Mesenchymal stem cell (in vitro differentiated cells and primary cell): Measurements from ENCODE around the gene BRCA1.

Source experiments
- DNase-seq: peaks from one replicate; pipeline ENCODE4 v3.0.0-alpha.2; 2013
- H2AFZ ChIP-seq: one replicate; pipeline ENCODE4 v1.6.1; 2013; ENCODE audit warnings: low read depth, mild to moderate bottlenecking, control low read depth, inconsistent platforms, low read length, moderate library complexity
- H2AK5ac ChIP-seq: 2 replicates; pipeline ENCODE4 v1.6.1; 2013; ENCODE audit warnings: low read length, moderate library complexity, mild to moderate bottlenecking, inconsistent platforms; ENCODE audit not compliant: severe bottlenecking
- H2BK120ac ChIP-seq: one replicate; pipeline ENCODE4 v1.6.1; 2013; ENCODE audit warnings: low read depth, mild to moderate bottlenecking, inconsistent platforms, low read length, moderate library complexity
- H2BK12ac ChIP-seq, 2 experiments: one replicate each; pipeline ENCODE4 v1.6.1; 2013; ENCODE audit warnings: inconsistent platforms in 2 of 2, low read length in 2 of 2, mild to moderate bottlenecking in 2 of 2, moderate library complexity in 2 of 2, control low read depth in 1 of 2
- H2BK15ac ChIP-seq: one replicate; pipeline ENCODE4 v1.6.1; 2013; ENCODE audit warnings: mild to moderate bottlenecking, low read depth, inconsistent platforms; ENCODE audit not compliant: poor library complexity, severe bottlenecking
- H2BK5ac ChIP-seq: 2 replicates; pipeline ENCODE4 v1.6.1; 2013; ENCODE audit warnings: low read depth, mild to moderate bottlenecking, low read length, control low read depth, inconsistent platforms; ENCODE audit not compliant: poor library complexity, severe bottlenecking
- H3K14ac ChIP-seq, 2 experiments: one replicate each; pipeline ENCODE4 v1.6.1; 2013; ENCODE audit warnings: inconsistent platforms in 2 of 2, low read length in 2 of 2, control low read depth in 1 of 2, mild to moderate bottlenecking in 1 of 2, moderate library complexity in 1 of 2
- H3K18ac ChIP-seq, 2 experiments: one replicate each; pipeline ENCODE4 v1.6.1; 2013; ENCODE audit warnings: inconsistent platforms in 2 of 2, low read length in 2 of 2, control low read depth in 1 of 2, low read depth in 1 of 2, mild to moderate bottlenecking in 1 of 2
- H3K23ac ChIP-seq, 2 experiments: one replicate each; pipeline ENCODE4 v1.6.1; 2013; ENCODE audit warnings: inconsistent platforms in 2 of 2, low read length in 2 of 2, mild to moderate bottlenecking in 2 of 2, moderate library complexity in 2 of 2, control low read depth in 1 of 2
- H3K27ac ChIP-seq: 2 replicates; pipeline ENCODE4 v1.5.1; 2013; ENCODE audit warnings: mild to moderate bottlenecking, moderate library complexity, low read length, control low read depth, inconsistent platforms; ENCODE audit not compliant: poor library complexity, severe bottlenecking
- H3K27me3 ChIP-seq, 2 experiments: 2 replicates each; pipeline versions ENCODE4 v1.6.1 to v1.7.0; 2013; ENCODE audit warnings: low read length in 2 of 2, mild to moderate bottlenecking in 2 of 2, moderate library complexity in 2 of 2, control low read depth in 1 of 2, inconsistent platforms in 1 of 2; ENCODE audit not compliant: control insufficient read depth in 1 of 2, insufficient read depth in 1 of 2
- H3K36me3 ChIP-seq, 2 experiments: 2 replicates each; pipeline versions ENCODE4 v1.6.1 to v1.7.0; 2013; ENCODE audit warnings: low read length in 2 of 2, control low read depth in 1 of 2, inconsistent platforms in 1 of 2, low read depth in 1 of 2, mild to moderate bottlenecking in 1 of 2; ENCODE audit not compliant: insufficient read depth in 2 of 2, control insufficient read depth in 1 of 2
- H3K4ac ChIP-seq, 2 experiments: one replicate each; pipeline ENCODE4 v1.6.1; 2013; ENCODE audit warnings: inconsistent platforms in 2 of 2, low read length in 2 of 2, mild to moderate bottlenecking in 2 of 2, moderate library complexity in 2 of 2, control low read depth in 1 of 2, low read depth in 1 of 2
- H3K4me1 ChIP-seq: 2 replicates; pipeline ENCODE4 v1.6.1; 2013; ENCODE audit warnings: low read depth, low read length, control low read depth; ENCODE audit not compliant: control insufficient read depth, insufficient read depth
- H3K4me2 ChIP-seq: 2 replicates; pipeline ENCODE4 v1.6.1; 2013; ENCODE audit warnings: low read length, mild to moderate bottlenecking, inconsistent platforms; ENCODE audit not compliant: poor library complexity, severe bottlenecking
- H3K4me3 ChIP-seq, 2 experiments: 2 replicates each; pipeline versions ENCODE4 v1.5.1 to v1.7.0; 2013; ENCODE audit warnings: low read length in 2 of 2, mild to moderate bottlenecking in 2 of 2, control low read depth in 1 of 2, low read depth in 1 of 2; ENCODE audit not compliant: insufficient read depth in 1 of 2
- H3K79me1 ChIP-seq: replicated peaks from 2 replicates; pipeline ENCODE4 v1.6.1; 2013; ENCODE audit warnings: mild to moderate bottlenecking, control low read depth, low read length, inconsistent platforms; ENCODE audit not compliant: poor library complexity, severe bottlenecking
- H3K9ac ChIP-seq: 2 replicates; pipeline ENCODE4 v1.7.0; 2013; ENCODE audit warnings: mild to moderate bottlenecking, low read length, moderate library complexity
- H3K9me3 ChIP-seq: 2 replicates; pipeline ENCODE4 v1.7.0; 2013; ENCODE audit warnings: mild to moderate bottlenecking, low read length; ENCODE audit not compliant: control insufficient read depth
- H4K8ac ChIP-seq: one replicate; pipeline ENCODE4 v1.6.1; 2013; ENCODE audit warnings: inconsistent platforms, mild to moderate bottlenecking, low read length, moderate library complexity
- H4K91ac ChIP-seq: one replicate; pipeline ENCODE4 v1.6.1; 2013; ENCODE audit warnings: mild to moderate bottlenecking, low read length, inconsistent platforms
- WGBS: methylation state at CpG from one replicate; pipeline ENCODE4 v1.1.7; 2013; ENCODE audit warnings: mixed read lengths; 5-methylcytosine and 5-hydroxymethylcytosine counted together

Gene BRCA1

DNA sequence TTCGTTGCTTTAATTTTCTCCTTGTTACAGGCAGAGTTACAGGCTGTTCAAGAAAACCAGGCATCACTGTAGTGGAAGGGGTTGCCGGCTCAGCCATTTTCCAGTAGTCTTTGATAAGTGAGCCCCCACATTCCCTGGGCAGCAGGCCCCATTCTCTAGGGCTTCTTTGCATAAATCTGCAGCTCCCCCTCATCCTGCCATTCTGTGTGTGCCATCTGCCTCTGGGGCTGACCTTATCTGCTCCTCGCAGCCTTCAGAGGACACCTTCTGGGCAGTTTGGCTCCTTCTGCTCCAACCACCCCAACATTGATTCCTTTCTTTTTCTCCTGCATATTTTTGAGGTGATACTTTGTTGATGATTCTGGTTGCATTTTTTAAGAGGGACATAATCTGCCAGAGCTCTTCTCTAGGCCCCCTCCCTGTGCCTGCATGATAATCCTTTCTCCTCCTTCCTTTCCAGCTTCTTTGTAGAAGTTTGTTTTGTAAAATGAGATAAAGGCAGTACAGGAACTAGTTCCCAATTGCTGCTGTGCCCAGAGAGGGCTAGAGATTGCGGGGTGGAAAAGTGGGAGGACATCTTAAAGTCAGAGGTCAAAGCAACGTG, 83.0 kb downstream of the BRCA1 start:
- no peak overlapping the region for H2BK15ac ChIP-seq
- no peak overlapping the region for H2AFZ ChIP-seq
- no peak overlapping the region for H2BK5ac ChIP-seq
- H2BK120ac ChIP-seq, result no peak overlapping the region
- no peak overlapping the region for H3K4ac ChIP-seq
- no peak overlapping the region for H3K4me2 ChIP-seq
- H3K9me3 ChIP-seq, result no peaks in the 10 kb centered on the region
- no peak overlapping the region for H3K27ac ChIP-seq
- no peaks in the 10 kb centered on the region for H3K36me3 ChIP-seq
- H3K18ac ChIP-seq, result no peak overlapping the region
- no peak overlapping the region for H3K23ac ChIP-seq
- no peak overlapping the region for H2BK12ac ChIP-seq
- H3K9ac ChIP-seq, result no peak overlapping the region
- H4K8ac ChIP-seq, result no peak overlapping the region
- no peak overlapping the region for H2AK5ac ChIP-seq
- WGBS, result 75% methylated on average over 5 of the region's 5 CpGs
- H4K91ac ChIP-seq, result no peak overlapping the region
- no peak for DNase-seq
- H3K14ac ChIP-seq, result no peak overlapping the region
- H3K79me1 ChIP-seq, result no peaks in the 10 kb centered on the region
- H3K4me3 ChIP-seq, result no peak overlapping the region
- no peaks in the 10 kb centered on the region for H3K27me3 ChIP-seq
- peaks cover 7% of the 10 kb centered on the region for H3K4me1 ChIP-seq

DNA sequence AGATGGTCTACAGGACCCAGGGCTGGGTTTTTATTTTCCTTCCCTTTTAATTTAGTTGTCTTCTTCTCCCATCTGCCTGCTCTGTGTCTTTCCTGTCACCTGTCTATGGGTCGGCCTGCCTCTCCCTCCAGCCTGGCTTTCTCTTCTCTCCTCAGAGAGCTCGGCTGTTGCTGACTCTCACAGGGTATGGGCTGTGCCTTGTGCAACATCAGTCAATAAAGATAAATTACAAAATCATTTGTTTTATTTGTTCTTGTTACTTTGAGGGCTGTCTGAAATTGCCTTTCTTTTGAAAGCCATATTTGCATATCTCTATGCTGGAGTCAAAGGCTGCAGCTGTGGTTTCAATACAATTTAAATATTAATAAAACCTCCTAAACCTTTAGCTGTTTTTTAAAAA, 84.5 kb downstream of the BRCA1 start:
- no peak for DNase-seq
- no peak overlapping the region for H2AFZ ChIP-seq
- no peaks in the 10 kb centered on the region for H3K9me3 ChIP-seq
- no peak overlapping the region for H4K8ac ChIP-seq
- H2BK120ac ChIP-seq, result no peak overlapping the region
- no peak overlapping the region for H3K18ac ChIP-seq
- no peak overlapping the region for H3K23ac ChIP-seq
- no peak overlapping the region for H2BK5ac ChIP-seq
- H3K27me3 ChIP-seq, result no peaks in the 10 kb centered on the region
- H2BK12ac ChIP-seq, result no peak overlapping the region
- H2AK5ac ChIP-seq, result no peak overlapping the region
- H3K4ac ChIP-seq, result no peak overlapping the region
- no peak overlapping the region for H3K4me2 ChIP-seq
- WGBS, result 100% methylated on average over 1 of the region's 2 CpGs
- H4K91ac ChIP-seq, result no peak overlapping the region
- no peaks in the 10 kb centered on the region for H3K79me1 ChIP-seq
- no peak overlapping the region for H3K9ac ChIP-seq
- no peak overlapping the region for H3K27ac ChIP-seq
- no peak overlapping the region for H2BK15ac ChIP-seq
- peaks cover 7% of the 10 kb centered on the region for H3K4me1 ChIP-seq
- H3K36me3 ChIP-seq, result no peaks in the 10 kb centered on the region
- H3K14ac ChIP-seq, result no peak overlapping the region
- no peak overlapping the region for H3K4me3 ChIP-seq

DNA sequence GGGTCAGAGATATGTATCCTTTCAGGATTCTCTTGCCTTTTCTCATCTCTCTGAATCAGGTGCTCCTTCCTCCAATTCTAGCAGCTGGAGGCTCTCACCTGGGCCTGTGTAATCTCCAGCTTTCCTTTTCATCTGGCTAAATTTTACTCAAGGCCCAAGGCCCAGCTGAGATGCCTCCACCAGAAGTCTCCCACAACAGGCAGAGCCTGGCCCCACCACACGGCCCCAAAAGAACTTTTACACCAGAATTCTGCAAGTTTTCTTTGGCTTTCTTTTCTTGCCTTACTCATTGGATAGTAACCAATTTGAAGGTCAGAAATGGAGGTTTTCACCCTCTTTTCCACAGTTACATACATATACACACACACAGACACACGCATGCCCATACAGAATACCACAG, 85.5 kb downstream of the BRCA1 start:
- Histone ChIP-seq H4K8ac (no peak overlapping the region), H2BK15ac (no peak overlapping the region), H3K4me2 (no peak overlapping the region), H3K79me1 (no peaks in the 10 kb centered on the region), H3K4me1 (peaks cover 7% of the 10 kb centered on the region), H3K14ac (no peak overlapping the region), H3K27ac (no peak overlapping the region), H3K36me3 (no peaks in the 10 kb centered on the region), H3K18ac (no peak overlapping the region), H2BK12ac (no peak overlapping the region), H3K4ac (no peak overlapping the region), H2AFZ (no peak overlapping the region), H4K91ac (no peak overlapping the region), H2BK5ac (no peak overlapping the region), H3K23ac (no peak overlapping the region), H3K27me3 (no peaks in the 10 kb centered on the region), H2AK5ac (no peak overlapping the region), H2BK120ac (no peak overlapping the region), H3K4me3 (no peak overlapping the region), H3K9ac (no peak overlapping the region), H3K9me3 (no peaks in the 10 kb centered on the region)
- DNase-seq, result no peak
- WGBS, result 89% methylated on average over 2 of the region's 2 CpGs

DNA sequence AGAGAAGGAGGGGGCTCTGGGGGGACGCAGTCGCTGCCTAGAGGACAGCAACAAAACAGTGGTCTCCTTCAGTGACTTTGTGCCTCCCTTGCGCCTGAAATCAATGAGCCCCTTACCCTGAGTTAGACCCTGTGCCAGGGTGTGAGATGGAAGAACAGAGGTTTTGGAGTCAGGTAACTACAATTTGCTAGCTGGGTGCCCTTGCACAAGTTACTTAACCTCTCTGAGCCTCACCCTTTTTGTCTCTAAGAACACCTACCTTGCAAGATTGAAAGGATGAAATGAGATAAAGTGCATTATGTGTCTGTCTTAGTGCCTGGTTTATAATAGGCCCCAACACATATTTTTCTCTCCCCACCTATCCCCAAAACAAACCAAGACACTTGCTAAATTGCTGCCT, 90.3 kb downstream of the BRCA1 start:
- no peak overlapping the region for H2BK120ac ChIP-seq
- H3K14ac ChIP-seq, result no peak overlapping the region
- DNase-seq, result no peak
- no peak overlapping the region for H4K8ac ChIP-seq
- no peaks in the 10 kb centered on the region for H3K79me1 ChIP-seq
- no peak overlapping the region for H2BK5ac ChIP-seq
- peaks cover 0 to 4% of the 10 kb centered on the region in 2 experiments for H3K27me3 ChIP-seq
- no peak overlapping the region for H3K23ac ChIP-seq
- no peak overlapping the region for H2BK15ac ChIP-seq
- H2BK12ac ChIP-seq, result no peak overlapping the region
- H2AFZ ChIP-seq, result no peak overlapping the region
- peaks cover 4% of the 10 kb centered on the region for H3K4me1 ChIP-seq
- H4K91ac ChIP-seq, result no peak overlapping the region
- no peak overlapping the region for H3K4me3 ChIP-seq
- H3K9me3 ChIP-seq, result no peaks in the 10 kb centered on the region
- no peak overlapping the region for H3K18ac ChIP-seq
- H3K36me3 ChIP-seq, result no peaks in the 10 kb centered on the region
- H3K4me2 ChIP-seq, result no peak overlapping the region
- 85% methylated on average over 3 of the region's 3 CpGs for WGBS
- H2AK5ac ChIP-seq, result no peak overlapping the region
- H3K9ac ChIP-seq, result no peak overlapping the region
- no peak overlapping the region for H3K4ac ChIP-seq
- no peak overlapping the region for H3K27ac ChIP-seq
